Measurements from ENCODE around the gene URAD.

Gene URAD

DNA sequence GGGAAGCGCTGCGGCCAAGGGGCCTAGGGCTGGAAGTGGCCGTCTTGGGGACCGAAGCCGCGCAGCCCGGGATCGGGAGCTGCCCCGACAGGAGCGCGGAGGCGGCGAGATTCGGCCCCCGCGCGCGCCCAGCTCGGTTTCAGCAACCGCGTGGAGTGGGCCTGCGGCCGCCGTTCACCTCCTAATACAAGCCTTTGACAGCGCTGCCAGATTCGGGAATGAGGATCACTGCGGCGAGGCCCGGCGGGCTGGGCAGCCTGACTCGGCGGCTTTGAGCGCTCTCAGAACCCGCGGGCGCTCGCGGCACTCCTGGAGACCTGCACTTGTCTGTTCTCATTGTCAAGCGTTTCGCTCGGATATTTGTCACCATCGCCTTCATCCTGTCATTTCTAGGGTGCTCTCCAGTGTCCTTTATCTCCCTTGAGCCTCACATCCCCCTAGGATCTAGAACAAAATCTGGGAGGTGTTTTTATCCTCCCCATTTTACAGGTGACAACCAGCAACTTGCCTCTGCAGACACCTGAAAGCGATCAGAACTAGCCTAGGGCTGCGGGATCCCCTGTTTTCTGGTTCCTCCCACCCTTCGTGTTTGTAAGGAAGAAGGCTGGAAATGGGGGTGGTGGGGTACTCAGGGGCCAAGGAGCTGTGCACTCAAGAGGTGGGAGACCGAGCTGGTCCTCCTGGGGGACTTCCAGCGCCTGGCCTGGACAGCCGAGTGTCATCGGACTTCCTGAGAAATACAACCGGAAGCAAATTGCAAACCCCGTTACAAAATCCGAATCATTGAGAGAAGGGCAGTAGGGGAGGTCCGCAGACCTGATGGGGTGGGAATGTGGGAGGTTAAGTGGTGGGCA, 17.9 kb downstream of the URAD start:
- Histone ChIP-seq H3K4me3 (ENCODE audit: low read depth, low read length) (no peak overlapping the region), H3K27me3 (peaks cover 100% of the 10 kb centered on the region), H3K9me3 (no peaks in the 10 kb centered on the region), H3K36me3 (no peaks in the 10 kb centered on the region), H3K4me1 (no peaks in the 10 kb centered on the region)
- TF ChIP-seq, protein P1, sequence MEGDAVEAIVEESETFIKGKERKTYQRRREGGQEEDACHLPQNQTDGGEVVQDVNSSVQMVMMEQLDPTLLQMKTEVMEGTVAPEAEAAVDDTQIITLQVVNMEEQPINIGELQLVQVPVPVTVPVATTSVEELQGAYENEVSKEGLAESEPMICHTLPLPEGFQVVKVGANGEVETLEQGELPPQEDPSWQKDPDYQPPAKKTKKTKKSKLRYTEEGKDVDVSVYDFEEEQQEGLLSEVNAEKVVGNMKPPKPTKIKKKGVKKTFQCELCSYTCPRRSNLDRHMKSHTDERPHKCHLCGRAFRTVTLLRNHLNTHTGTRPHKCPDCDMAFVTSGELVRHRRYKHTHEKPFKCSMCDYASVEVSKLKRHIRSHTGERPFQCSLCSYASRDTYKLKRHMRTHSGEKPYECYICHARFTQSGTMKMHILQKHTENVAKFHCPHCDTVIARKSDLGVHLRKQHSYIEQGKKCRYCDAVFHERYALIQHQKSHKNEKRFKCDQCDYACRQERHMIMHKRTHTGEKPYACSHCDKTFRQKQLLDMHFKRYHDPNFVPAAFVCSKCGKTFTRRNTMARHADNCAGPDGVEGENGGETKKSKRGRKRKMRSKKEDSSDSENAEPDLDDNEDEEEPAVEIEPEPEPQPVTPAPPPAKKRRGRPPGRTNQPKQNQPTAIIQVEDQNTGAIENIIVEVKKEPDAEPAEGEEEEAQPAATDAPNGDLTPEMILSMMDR (IDR thresholded peaks at IDR 0.05; ENCODE audit: low read depth, low read length), result no peak
- DNase-seq, result no peak

DNA sequence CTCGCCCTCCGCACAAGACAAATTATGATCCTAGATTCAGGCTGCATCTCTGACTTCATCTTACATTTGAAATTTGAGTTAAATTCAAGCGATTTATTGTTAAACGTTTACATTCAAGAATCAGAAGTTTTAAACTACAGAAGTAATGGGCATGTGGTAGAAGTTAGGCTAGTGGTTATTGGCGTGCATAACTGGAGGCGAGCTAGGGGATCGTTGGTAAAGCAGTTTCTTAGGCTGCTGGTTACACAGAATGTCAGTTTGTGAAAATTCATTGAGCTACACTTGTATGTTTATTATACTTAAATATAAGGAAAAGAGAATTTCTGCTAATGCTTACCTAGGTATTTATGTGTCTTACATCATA, 18.6 kb downstream of the URAD start:
- Histone ChIP-seq H3K9me3 (no peaks in the 10 kb centered on the region), H3K4me1 (no peaks in the 10 kb centered on the region), H3K4me3 (ENCODE audit: low read depth, low read length) (no peak overlapping the region), H3K27me3 (peaks cover 100% of the 10 kb centered on the region), H3K36me3 (no peaks in the 10 kb centered on the region)
- TF ChIP-seq, protein P1 (IDR thresholded peaks at IDR 0.05; ENCODE audit: low read depth, low read length), result no peak
- no peak for DNase-seq

DNA sequence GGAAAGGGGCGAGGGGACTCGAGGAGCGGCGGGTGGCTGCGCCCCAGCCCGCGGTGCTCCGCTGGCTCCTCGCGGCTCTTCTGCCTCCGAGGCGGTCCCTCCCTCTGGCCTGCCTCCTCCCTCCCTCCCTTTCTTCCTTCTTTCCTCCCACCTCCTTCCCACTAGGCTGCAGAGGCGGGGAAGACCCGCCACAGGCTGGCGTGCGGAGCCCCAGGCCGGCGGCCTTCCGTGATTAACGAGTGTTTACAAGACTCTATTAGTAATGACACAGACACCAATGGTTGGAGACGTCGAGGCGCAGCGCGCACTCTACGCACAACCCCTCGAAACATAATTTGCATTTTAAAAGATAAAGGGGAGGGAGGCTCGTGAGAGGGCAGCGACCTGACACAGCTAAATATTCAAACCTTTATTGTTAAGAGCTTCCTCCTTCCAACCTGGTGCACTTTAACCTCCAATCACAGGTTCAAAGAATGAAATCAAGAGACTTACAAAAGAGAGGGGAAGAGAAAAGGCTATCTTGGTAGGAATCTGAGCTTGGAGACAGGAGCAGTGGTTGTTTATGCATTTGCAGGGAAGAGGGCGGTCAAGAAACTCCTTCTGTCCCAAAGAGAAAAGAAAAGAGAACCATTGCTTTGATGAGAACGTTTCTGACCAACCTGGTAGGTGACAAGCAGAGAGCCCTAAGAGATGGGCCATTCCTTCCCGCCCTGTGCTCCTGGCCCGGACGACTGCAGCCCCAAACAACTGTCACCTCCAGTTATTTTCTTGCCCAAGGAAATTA, 19.2 kb downstream of the URAD start, which contains the start of gene CDX2:
Gene CDX2 (minus strand): TSS at position 234 of the 784 bp plus-strand sequence. CDS start 309 bp downstream, outside the sequence.
- TF ChIP-seq, protein P1 (IDR thresholded peaks at IDR 0.05; ENCODE audit: low read depth, low read length), result no peak
- Histone ChIP-seq H3K4me1 (no peaks in the 10 kb centered on the region), H3K9me3 (no peaks in the 10 kb centered on the region), H3K27me3 (peaks cover 100% of the 10 kb centered on the region), H3K36me3 (no peaks in the 10 kb centered on the region), H3K4me3 (ENCODE audit: low read depth, low read length) (no peak within 1 kb of the TSS)
- DNase-seq, result no peak

DNA sequence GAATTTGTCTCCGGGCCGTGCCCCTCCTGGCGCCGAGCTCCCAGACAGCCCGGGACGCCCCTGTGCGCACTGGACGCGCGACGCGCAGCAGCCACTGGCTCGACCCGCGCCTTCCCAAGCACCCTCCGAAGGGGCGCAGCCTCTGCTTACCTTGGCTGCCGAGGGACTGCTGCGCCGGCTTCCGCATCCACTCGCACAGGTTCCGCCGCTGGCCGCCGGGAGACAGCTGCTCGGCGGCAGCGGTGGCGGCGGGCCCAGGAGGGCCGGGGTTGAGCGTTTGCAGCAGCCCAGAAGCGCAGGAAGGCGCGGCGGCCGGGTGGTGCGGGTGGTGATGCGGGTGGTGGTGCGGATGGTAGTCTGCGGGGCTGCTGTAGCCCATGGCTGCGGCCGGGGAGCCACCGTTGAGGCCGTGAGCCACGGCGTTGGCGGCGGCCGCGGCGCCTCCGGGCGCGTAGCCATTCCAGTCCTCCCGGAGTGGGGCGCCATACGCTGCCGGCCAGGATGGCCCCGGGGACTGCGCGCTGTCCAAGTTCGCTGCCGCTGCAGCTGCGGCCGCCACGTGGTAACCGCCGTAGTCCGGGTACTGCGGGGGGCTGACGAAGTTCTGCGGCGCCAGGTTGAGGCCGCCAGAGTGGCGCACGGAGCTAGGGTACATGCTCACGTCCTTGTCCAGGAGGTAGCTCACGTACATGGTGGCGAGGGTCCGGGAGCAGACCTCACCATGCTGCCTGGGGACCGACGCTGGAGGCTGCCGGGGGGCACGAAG, 20.0 kb downstream of the URAD start:
- peaks cover 100% of the 10 kb centered on the region for H3K27me3 ChIP-seq
- DNase-seq, result no peak
- no peaks in the 10 kb centered on the region for H3K9me3 ChIP-seq
- TF ChIP-seq, protein P1 (IDR thresholded peaks at IDR 0.05; ENCODE audit: low read depth, low read length), result no peak
- no peak overlapping the region for H3K4me3 ChIP-seq (ENCODE audit: low read depth, low read length)
- H3K36me3 ChIP-seq, result no peaks in the 10 kb centered on the region
- H3K4me1 ChIP-seq, result no peaks in the 10 kb centered on the region

DNA sequence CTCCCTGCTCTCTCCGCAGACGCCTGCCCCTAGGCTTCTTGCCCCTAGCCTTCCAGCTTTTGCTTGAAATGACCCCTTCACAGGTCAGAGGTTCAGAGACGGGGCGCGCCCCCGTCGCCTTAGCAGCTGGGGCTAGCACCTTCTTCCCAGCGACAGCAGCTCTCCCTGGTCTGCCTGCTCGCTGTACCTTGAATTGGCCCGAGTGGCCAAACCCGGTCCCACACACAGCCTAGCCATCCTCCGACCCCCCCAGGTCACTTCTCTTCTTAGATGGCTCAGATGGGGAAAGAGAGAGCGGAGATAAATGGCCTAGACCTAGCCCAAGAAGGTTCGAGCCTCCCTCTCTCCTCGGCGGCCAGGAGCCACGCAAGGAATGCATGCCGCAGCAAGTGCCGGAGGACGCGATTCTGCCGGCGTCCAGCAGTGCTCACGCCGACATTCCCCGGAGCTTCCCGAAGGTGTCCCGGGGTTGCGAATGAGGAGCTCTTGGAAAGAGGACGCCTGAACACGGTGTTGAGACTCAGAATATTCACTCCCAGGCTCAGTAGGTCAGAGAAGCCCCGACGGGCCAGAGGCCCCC, 20.7 kb downstream of the URAD start:
- Histone ChIP-seq H3K36me3 (no peaks in the 10 kb centered on the region), H3K4me1 (no peaks in the 10 kb centered on the region), H3K9me3 (no peaks in the 10 kb centered on the region), H3K27me3 (peaks cover 99% of the 10 kb centered on the region), H3K4me3 (ENCODE audit: low read depth, low read length) (no peak overlapping the region)
- DNase-seq, result no peak
- TF ChIP-seq, protein P1 (IDR thresholded peaks at IDR 0.05; ENCODE audit: low read depth, low read length), result no peak

Data from BE2C (cell line).